ENCODE data around the gene MYO9A.

DNA sequence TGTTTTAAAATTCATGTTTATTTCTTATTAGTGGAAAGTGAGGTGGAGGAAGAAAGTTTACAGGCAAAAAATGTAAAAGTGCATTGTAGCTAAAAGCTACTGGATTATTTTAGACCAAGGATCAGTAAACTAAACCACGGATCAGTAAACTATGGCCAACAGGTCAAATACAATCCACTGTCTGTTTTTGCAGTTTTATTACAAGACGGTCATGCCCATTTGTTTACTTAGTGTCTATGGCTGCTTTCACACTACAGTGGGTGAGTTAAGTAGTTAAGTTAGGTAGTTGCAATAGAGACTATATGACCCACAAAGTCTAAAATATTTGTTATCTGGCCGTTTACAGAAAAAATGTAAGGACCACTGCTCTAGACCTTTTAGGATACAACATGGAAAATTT lies 225.6 kb downstream of the MYO9A start:
- TF ChIP-seq, protein P1, sequence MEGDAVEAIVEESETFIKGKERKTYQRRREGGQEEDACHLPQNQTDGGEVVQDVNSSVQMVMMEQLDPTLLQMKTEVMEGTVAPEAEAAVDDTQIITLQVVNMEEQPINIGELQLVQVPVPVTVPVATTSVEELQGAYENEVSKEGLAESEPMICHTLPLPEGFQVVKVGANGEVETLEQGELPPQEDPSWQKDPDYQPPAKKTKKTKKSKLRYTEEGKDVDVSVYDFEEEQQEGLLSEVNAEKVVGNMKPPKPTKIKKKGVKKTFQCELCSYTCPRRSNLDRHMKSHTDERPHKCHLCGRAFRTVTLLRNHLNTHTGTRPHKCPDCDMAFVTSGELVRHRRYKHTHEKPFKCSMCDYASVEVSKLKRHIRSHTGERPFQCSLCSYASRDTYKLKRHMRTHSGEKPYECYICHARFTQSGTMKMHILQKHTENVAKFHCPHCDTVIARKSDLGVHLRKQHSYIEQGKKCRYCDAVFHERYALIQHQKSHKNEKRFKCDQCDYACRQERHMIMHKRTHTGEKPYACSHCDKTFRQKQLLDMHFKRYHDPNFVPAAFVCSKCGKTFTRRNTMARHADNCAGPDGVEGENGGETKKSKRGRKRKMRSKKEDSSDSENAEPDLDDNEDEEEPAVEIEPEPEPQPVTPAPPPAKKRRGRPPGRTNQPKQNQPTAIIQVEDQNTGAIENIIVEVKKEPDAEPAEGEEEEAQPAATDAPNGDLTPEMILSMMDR (IDR thresholded peaks at IDR 0.05; ENCODE audit: insufficient read depth, low read length): no peak
- TF ChIP-seq POLR2AphosphoS5 (IDR thresholded peaks at IDR 0.05; ENCODE audit: low read depth): no peak
